Amniotic stem cell (primary cell): ENCODE results near the gene LAMA1.

ENCODE experiments used
- DNase-seq: peaks from one replicate; lab custom pipeline; 2025; lab: John Stamatoyannopoulos, UW

LAMA1 gene

GRCh38 chr18:7056026-7056425 is 61.6 kb downstream of the LAMA1 start:
- DNase-seq: no peak

- no peak for DNase-seq
These were observed 67.6 kb downstream of the LAMA1 start for GRCh38 chr18:7049951-7050350.

- DNase-seq: no peak
These were observed 69.5 kb downstream of the LAMA1 start for GRCh38 chr18:7048081-7048480.

GRCh38 chr18:7047336-7047735 is 70.3 kb downstream of the LAMA1 start:
- no peak for DNase-seq

GRCh38 chr18:7038330-7038851 is 79.2 kb downstream of the LAMA1 start:
- peak; percentile 97 for DNase-seq

GRCh38 chr18:7037470-7037869 is 80.1 kb downstream of the LAMA1 start:
- no peak for DNase-seq

- DNase-seq: no peak
These were observed 81.8 kb downstream of the LAMA1 start for GRCh38 chr18:7035807-7036206.

- DNase-seq: no peak
These were observed 82.7 kb downstream of the LAMA1 start for GRCh38 chr18:7034924-7035323.

GRCh38 chr18:7032537-7032936 is 85.1 kb downstream of the LAMA1 start:
- no peak for DNase-seq

- no peak for DNase-seq
These were observed 89.0 kb downstream of the LAMA1 start for GRCh38 chr18:7028625-7029024.

- DNase-seq: no peak
These were observed 92.4 kb downstream of the LAMA1 start for GRCh38 chr18:7025194-7025593.

- DNase-seq: no peak
These were observed 94.0 kb downstream of the LAMA1 start for GRCh38 chr18:7023581-7023980.

GRCh38 chr18:7023063-7023580 is 94.5 kb downstream of the LAMA1 start:
- DNase-seq: no peak

GRCh38 chr18:7021994-7022840 is 95.4 kb downstream of the LAMA1 start:
- DNase-seq: no peak

- DNase-seq: no peak
These were observed 96.4 kb downstream of the LAMA1 start for GRCh38 chr18:7020995-7021777.

- DNase-seq: no peak
These were observed 100.6 kb downstream of the LAMA1 start for GRCh38 chr18:7017013-7017412.

GRCh38 chr18:7011142-7011541 is 106.5 kb downstream of the LAMA1 start:
- DNase-seq: no peak

- DNase-seq: no peak
These were observed 113.6 kb downstream of the LAMA1 start for GRCh38 chr18:7004009-7004408.

- no peak for DNase-seq
These were observed 115.5 kb downstream of the LAMA1 start for GRCh38 chr18:7002107-7002506.

GRCh38 chr18:7000484-7001096 is 117.0 kb downstream of the LAMA1 start:
- DNase-seq: peak; percentile 1

GRCh38 chr18:6997808-6998207 is 119.8 kb downstream of the LAMA1 start:
- DNase-seq: no peak

- DNase-seq: no peak
These were observed 122.7 kb downstream of the LAMA1 start for GRCh38 chr18:6994771-6995430.
